Mesothelial cell of epicardium (in vitro differentiated cells): ENCODE results near the gene PAX2. TPM values are rescaled to one million over a fixed set of nuclear protein-coding genes. Genes with fewer than 3 reads are reported as not detected.
A peak's percentile ranks its signal among the peaks of the same experiment; 100 is the strongest.

Source experiments
- DNase-seq, 2 experiments: peaks; one replicate each; pipeline ENCODE4 v3.0.0; 2021; ENCODE audit warnings: low spot score in 2 of 2; ENCODE audit not compliant: unreplicated experiment in 2 of 2
- H3K27ac Mint-ChIP-seq: 2 replicates; pipeline ENCODE4 v1.8.0; 2021; ENCODE audit warnings: mixed read lengths
- H3K27me3 Mint-ChIP-seq: 2 replicates; pipeline ENCODE4 v1.8.0; 2021; ENCODE audit warnings: low read depth, mixed read lengths
- H3K36me3 Mint-ChIP-seq: 2 replicates; pipeline ENCODE4 v1.8.0; 2021; ENCODE audit warnings: mixed read lengths
- H3K4me1 Mint-ChIP-seq: 2 replicates; pipeline ENCODE4 v1.8.0; 2021; ENCODE audit warnings: mixed read lengths
- H3K4me3 Mint-ChIP-seq: 2 replicates; pipeline ENCODE4 v1.8.0; 2021; ENCODE audit warnings: mild to moderate bottlenecking, moderate library complexity, mixed read lengths
- H3K9me3 Mint-ChIP-seq: 2 replicates; pipeline ENCODE4 v1.8.0; 2021; ENCODE audit warnings: mixed read lengths
- CTCF ChIP-seq: fragments of 200-600 bp; sonication (generic); IDR thresholded peaks from one replicate; pipeline ENCODE4 v1.5.0; 2021; ENCODE audit warnings: antibody characterized with exemption; ENCODE audit not compliant: unreplicated experiment
- total RNA-seq: library from RNA; stranded (reverse); gene quantifications from 3 replicates; pipeline ENCODE4 v1.2.1, GENCODE V29; 2021

PAX2 gene
- total RNA-seq, 1 donor from 2014 or later: not detected

GRCh38 chr10:100868382-100868781 lies 123.0 kb downstream of the PAX2 start:
- peaks cover 7% of the 10 kb centered on the region for H3K4me1 Mint-ChIP-seq
- H3K27me3 Mint-ChIP-seq: peaks cover 69% of the 10 kb centered on the region
- no peak overlapping the region for H3K4me3 Mint-ChIP-seq
- TF ChIP-seq CTCF: no peak
- no peaks in the 10 kb centered on the region for H3K36me3 Mint-ChIP-seq
- DNase-seq: no peak
- H3K27ac Mint-ChIP-seq: no peak overlapping the region
- H3K9me3 Mint-ChIP-seq: no peaks in the 10 kb centered on the region

GRCh38 chr10:100869399-100869798 lies 124.0 kb downstream of the PAX2 start:
- Mint-ChIP-seq H3K4me3 (no peak overlapping the region), H3K36me3 (no peaks in the 10 kb centered on the region), H3K27me3 (peaks cover 62% of the 10 kb centered on the region), H3K27ac (no peak overlapping the region), H3K4me1 (peaks cover 7% of the 10 kb centered on the region), H3K9me3 (no peaks in the 10 kb centered on the region)
- DNase-seq: no peak
- no peak for TF ChIP-seq CTCF

DNA sequence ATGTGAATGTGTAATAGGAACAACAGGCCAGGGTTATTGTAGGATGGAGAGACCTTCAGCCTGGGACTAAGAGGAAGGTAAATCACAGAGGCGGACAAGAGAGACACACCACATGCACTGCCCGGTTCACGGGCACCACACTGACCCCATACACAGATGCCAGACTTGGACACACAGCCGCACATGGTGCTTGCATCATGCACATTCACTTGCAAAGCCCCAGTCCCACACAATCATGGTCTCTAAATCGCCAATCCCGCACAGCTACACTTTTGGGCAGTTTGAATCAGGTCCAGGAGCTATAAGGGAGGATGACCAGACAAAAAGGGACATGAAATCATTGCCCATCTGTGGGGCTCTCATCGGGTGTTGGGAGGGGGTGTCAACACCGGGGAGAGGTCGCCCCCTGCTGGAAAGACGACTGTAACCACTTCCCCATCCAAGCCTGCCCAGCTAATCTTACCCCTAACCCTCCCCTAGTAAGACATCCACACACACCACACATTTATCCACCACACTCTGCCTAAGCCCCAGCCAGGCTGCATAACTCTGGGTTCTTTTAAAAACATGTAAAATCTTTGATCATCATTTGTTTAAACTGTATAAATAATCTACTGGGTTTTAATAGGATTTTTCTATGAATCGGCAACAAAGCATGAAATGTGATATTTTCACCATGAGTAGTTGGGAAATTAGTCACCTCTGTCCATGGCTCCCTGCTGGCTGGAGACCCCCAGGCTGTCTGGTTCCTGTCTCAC lies 126.8 kb downstream of the PAX2 start:
- no peak overlapping the region for H3K4me3 Mint-ChIP-seq
- H3K27ac Mint-ChIP-seq: no peak overlapping the region
- H3K36me3 Mint-ChIP-seq: no peaks in the 10 kb centered on the region
- H3K9me3 Mint-ChIP-seq: no peaks in the 10 kb centered on the region
- H3K4me1 Mint-ChIP-seq: peaks cover 4% of the 10 kb centered on the region
- peaks cover 61% of the 10 kb centered on the region for H3K27me3 Mint-ChIP-seq
- peak; percentile 57 for TF ChIP-seq CTCF
- peak in 1 of 2 experiments; percentile 61 for DNase-seq

GRCh38 chr10:100873146-100873826 lies 127.9 kb downstream of the PAX2 start:
- H3K27me3 Mint-ChIP-seq: peaks cover 61% of the 10 kb centered on the region
- no peak overlapping the region for H3K27ac Mint-ChIP-seq

GRCh38 chr10:100873827-100874326 lies 128.5 kb downstream of the PAX2 start:
- Mint-ChIP-seq H3K4me3 (no peak overlapping the region), H3K9me3 (no peaks in the 10 kb centered on the region), H3K27ac (no peak overlapping the region), H3K36me3 (no peaks in the 10 kb centered on the region), H3K4me1 (peaks cover 8% of the 10 kb centered on the region), H3K27me3 (peaks cover 61% of the 10 kb centered on the region)
- DNase-seq: no peak
- no peak for TF ChIP-seq CTCF

More at GRCh38 chr10:100873146-100873826, 127.9 kb downstream of the PAX2 start:
- TF ChIP-seq CTCF: no peak
- Mint-ChIP-seq H3K4me3 (no peak overlapping the region), H3K9me3 (no peaks in the 10 kb centered on the region), H3K4me1 (peaks cover 5% of the 10 kb centered on the region), H3K36me3 (no peaks in the 10 kb centered on the region)
- no peak for DNase-seq
